Fibroblast of mammary gland (primary cell): ENCODE data around the gene DENND6B.

Experiments
- DNase-seq: peaks from one replicate; pipeline ENCODE4 v3.0.0-alpha.2; 2010; ENCODE audit warnings: low read depth
- H3K4me3 ChIP-seq: 2 replicates; pipeline ENCODE4 v1.5.1; 2011; ENCODE audit warnings: low read depth, mild to moderate bottlenecking, low read length, moderate library complexity; ENCODE audit not compliant: control insufficient read depth
- TF ChIP-seq, protein P1 (sequence below): conservative IDR thresholded peaks from 2 replicates; pipeline ENCODE4 v1.5.1; 2011; ENCODE audit warnings: low read depth, low read length, inconsistent platforms; ENCODE audit not compliant: control insufficient read depth, insufficient read depth

Gene DENND6B

GRCh38 chr22:50314455-50315288, 12.1 kb downstream of the DENND6B start:
- TF ChIP-seq, protein P1, sequence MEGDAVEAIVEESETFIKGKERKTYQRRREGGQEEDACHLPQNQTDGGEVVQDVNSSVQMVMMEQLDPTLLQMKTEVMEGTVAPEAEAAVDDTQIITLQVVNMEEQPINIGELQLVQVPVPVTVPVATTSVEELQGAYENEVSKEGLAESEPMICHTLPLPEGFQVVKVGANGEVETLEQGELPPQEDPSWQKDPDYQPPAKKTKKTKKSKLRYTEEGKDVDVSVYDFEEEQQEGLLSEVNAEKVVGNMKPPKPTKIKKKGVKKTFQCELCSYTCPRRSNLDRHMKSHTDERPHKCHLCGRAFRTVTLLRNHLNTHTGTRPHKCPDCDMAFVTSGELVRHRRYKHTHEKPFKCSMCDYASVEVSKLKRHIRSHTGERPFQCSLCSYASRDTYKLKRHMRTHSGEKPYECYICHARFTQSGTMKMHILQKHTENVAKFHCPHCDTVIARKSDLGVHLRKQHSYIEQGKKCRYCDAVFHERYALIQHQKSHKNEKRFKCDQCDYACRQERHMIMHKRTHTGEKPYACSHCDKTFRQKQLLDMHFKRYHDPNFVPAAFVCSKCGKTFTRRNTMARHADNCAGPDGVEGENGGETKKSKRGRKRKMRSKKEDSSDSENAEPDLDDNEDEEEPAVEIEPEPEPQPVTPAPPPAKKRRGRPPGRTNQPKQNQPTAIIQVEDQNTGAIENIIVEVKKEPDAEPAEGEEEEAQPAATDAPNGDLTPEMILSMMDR: no peak
- H3K4me3 ChIP-seq: no peak overlapping the region
- DNase-seq: no peak

DNA sequence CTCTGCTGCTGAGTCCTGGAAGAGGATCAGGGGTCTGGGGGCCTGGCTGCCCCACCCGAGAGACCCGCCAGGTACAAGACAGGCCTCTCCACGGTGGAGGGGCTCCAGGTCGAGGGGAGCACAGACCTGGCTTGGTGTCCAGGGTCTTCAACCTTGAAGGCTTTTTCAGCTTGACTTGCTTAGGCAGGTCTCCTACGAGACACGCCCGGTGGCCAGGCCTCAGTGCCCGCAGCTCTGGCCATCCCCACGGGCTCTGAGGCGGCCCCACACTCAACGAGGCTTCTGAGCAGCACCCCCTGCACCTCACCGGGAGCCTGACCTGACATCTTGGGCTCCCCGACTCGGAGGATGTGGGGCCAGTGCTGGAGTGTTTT, 12.7 kb downstream of the DENND6B start:
- TF ChIP-seq, protein P1: no peak
- no peak overlapping the region for H3K4me3 ChIP-seq
- DNase-seq: no peak

GRCh38 chr22:50313600-50313999, 13.2 kb downstream of the DENND6B start:
- TF ChIP-seq, protein P1: no peak
- no peak overlapping the region for H3K4me3 ChIP-seq
- DNase-seq: no peak

DNA sequence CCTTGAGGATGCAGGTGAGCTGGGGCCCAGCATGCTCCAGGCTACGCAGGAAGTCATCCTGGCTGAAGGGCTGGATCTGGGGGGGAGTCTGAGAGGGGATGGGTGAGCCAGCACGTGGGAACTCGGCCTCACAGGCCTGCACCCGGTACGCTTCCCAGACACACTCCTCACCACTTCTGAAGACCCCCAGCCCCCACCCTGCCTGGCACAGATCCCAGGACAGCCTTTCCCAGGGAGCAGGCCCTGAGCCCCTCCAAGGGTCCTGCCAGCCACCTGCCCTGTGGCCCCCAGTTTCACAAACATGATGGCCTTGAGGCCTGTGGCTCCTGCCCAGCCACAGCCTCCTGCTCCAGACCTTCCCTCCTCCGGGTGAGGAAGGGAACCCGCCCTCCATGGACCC, 13.8 kb downstream of the DENND6B start:
- H3K4me3 ChIP-seq: no peak overlapping the region
- DNase-seq: no peak
- TF ChIP-seq, protein P1: no peak

DNA sequence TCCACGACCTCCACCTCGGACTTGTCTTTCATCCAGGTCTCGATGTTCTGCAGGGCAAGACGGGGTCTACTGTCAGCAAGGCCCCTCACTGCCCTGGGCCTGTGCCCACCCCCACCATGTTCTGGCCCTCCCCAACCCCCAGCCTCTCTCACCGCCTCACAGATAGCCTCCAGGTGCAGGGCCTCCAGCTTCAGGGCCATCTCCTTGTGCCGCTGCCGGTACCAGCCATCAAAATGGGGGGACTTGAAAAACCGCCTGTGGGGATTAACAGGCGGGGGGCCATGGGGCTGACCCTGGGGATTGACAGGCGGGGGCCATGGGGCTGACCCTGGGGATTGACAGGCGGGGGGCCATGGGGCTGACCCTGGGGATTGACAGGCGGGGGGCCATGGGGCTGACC, 14.4 kb downstream of the DENND6B start:
- no peak overlapping the region for H3K4me3 ChIP-seq
- no peak for DNase-seq
- TF ChIP-seq, protein P1: no peak

GRCh38 chr22:50311606-50312351, 15.0 kb downstream of the DENND6B start:
- no peak for DNase-seq
- no peak overlapping the region for H3K4me3 ChIP-seq
- TF ChIP-seq, protein P1: no peak
